B cell (primary cell): Measurements from ENCODE around the gene GRK5.

Experiments used
- CTCF ChIP-seq: fragments of 200-600 bp; IDR thresholded peaks from one replicate; pipeline ENCODE4 v1.8.0; 2022; ENCODE audit warnings: antibody characterized with exemption, mild to moderate bottlenecking
- EZH2 ChIP-seq: IDR thresholded peaks from 2 replicates; pipeline ENCODE4 v1.6.1; 2012; ENCODE audit warnings: borderline replicate concordance, low read depth, mild to moderate bottlenecking, moderate library complexity, low read length; ENCODE audit not compliant: insufficient read depth, poor library complexity, severe bottlenecking

GRCh38 chr10:119364645-119365600 is 157.6 kb downstream of the GRK5 start:
- TF ChIP-seq CTCF (no peak), EZH2 (no peak)
